ENCODE measurements around the gene TXK.

TXK gene

GRCh38 chr4:48042979-48043461, 91.0 kb downstream of the TXK start:
- Mint-ChIP-seq H3K9me3 (no peaks in the 10 kb centered on the region), H3K36me3 (ENCODE audit: low read depth) (no peaks in the 10 kb centered on the region), H3K27me3 (ENCODE audit: low read depth) (peaks cover 62% of the 10 kb centered on the region), H3K4me1 (ENCODE audit: low read depth) (peaks cover 18% of the 10 kb centered on the region), H3K4me3 (no peak overlapping the region), H3K27ac (no peak overlapping the region)

- peaks cover 10% of the 10 kb centered on the region for H3K4me1 Mint-ChIP-seq (ENCODE audit: low read depth)
- H3K9me3 Mint-ChIP-seq: no peaks in the 10 kb centered on the region
These were observed 92.4 kb downstream of the TXK start for GRCh38 chr4:48041535-48042137.

GRCh38 chr4:48039561-48039960, 94.5 kb downstream of the TXK start:
- H3K4me3 Mint-ChIP-seq: no peak overlapping the region
- H3K4me1 Mint-ChIP-seq (ENCODE audit: low read depth): peaks cover 14% of the 10 kb centered on the region
- H3K27ac Mint-ChIP-seq: no peak overlapping the region
- no peaks in the 10 kb centered on the region for H3K9me3 Mint-ChIP-seq
- peaks cover 32% of the 10 kb centered on the region for H3K27me3 Mint-ChIP-seq (ENCODE audit: low read depth)
- H3K36me3 Mint-ChIP-seq (ENCODE audit: low read depth): no peaks in the 10 kb centered on the region

More at GRCh38 chr4:48041535-48042137, 92.4 kb downstream of the TXK start:
- Mint-ChIP-seq H3K36me3 (ENCODE audit: low read depth) (no peaks in the 10 kb centered on the region), H3K27me3 (ENCODE audit: low read depth) (peaks cover 49% of the 10 kb centered on the region), H3K4me3 (no peak overlapping the region), H3K27ac (no peak overlapping the region)

- Mint-ChIP-seq H3K4me3 (no peak overlapping the region), H3K9me3 (no peaks in the 10 kb centered on the region), H3K27me3 (ENCODE audit: low read depth) (peaks cover 27% of the 10 kb centered on the region), H3K36me3 (ENCODE audit: low read depth) (no peaks in the 10 kb centered on the region), H3K27ac (no peak overlapping the region), H3K4me1 (ENCODE audit: low read depth) (peaks cover 17% of the 10 kb centered on the region)
These were observed 95.4 kb downstream of the TXK start for GRCh38 chr4:48038666-48039065.

GRCh38 chr4:48037117-48037462, 97.0 kb downstream of the TXK start:
- no peaks in the 10 kb centered on the region for H3K9me3 Mint-ChIP-seq
- no peak overlapping the region for H3K4me3 Mint-ChIP-seq
- peaks cover 12% of the 10 kb centered on the region for H3K4me1 Mint-ChIP-seq (ENCODE audit: low read depth)
- peaks cover 13% of the 10 kb centered on the region for H3K27me3 Mint-ChIP-seq (ENCODE audit: low read depth)
- H3K36me3 Mint-ChIP-seq (ENCODE audit: low read depth): no peaks in the 10 kb centered on the region
- no peak overlapping the region for H3K27ac Mint-ChIP-seq

- no peak overlapping the region for H3K4me3 Mint-ChIP-seq
- peaks cover 3% of the 10 kb centered on the region for H3K27me3 Mint-ChIP-seq (ENCODE audit: low read depth)
- H3K9me3 Mint-ChIP-seq: no peaks in the 10 kb centered on the region
- H3K36me3 Mint-ChIP-seq (ENCODE audit: low read depth): no peaks in the 10 kb centered on the region
- H3K4me1 Mint-ChIP-seq (ENCODE audit: low read depth): peaks cover 12% of the 10 kb centered on the region
- no peak overlapping the region for H3K27ac Mint-ChIP-seq
These were observed 98.1 kb downstream of the TXK start for GRCh38 chr4:48035952-48036351.

GRCh38 chr4:48033825-48034413, 100.1 kb downstream of the TXK start:
- no peak overlapping the region for H3K4me3 Mint-ChIP-seq
- H3K9me3 Mint-ChIP-seq: no peaks in the 10 kb centered on the region
- H3K4me1 Mint-ChIP-seq (ENCODE audit: low read depth): peaks cover 12% of the 10 kb centered on the region
- H3K27me3 Mint-ChIP-seq (ENCODE audit: low read depth): peaks cover 3% of the 10 kb centered on the region
- no peak overlapping the region for H3K27ac Mint-ChIP-seq
- H3K36me3 Mint-ChIP-seq (ENCODE audit: low read depth): no peaks in the 10 kb centered on the region

- Mint-ChIP-seq H3K27ac (no peak overlapping the region), H3K36me3 (ENCODE audit: low read depth) (no peaks in the 10 kb centered on the region), H3K27me3 (ENCODE audit: low read depth) (peaks cover 3% of the 10 kb centered on the region), H3K4me3 (no peak overlapping the region), H3K9me3 (no peaks in the 10 kb centered on the region), H3K4me1 (ENCODE audit: low read depth) (peaks cover 15% of the 10 kb centered on the region)
These were observed 100.6 kb downstream of the TXK start for GRCh38 chr4:48033412-48033811.

GRCh38 chr4:48032721-48033120, 101.3 kb downstream of the TXK start:
- no peak overlapping the region for H3K27ac Mint-ChIP-seq
- peaks cover 15% of the 10 kb centered on the region for H3K4me1 Mint-ChIP-seq (ENCODE audit: low read depth)
- no peaks in the 10 kb centered on the region for H3K9me3 Mint-ChIP-seq
- H3K36me3 Mint-ChIP-seq (ENCODE audit: low read depth): no peaks in the 10 kb centered on the region
- peaks cover 3% of the 10 kb centered on the region for H3K27me3 Mint-ChIP-seq (ENCODE audit: low read depth)
- no peak overlapping the region for H3K4me3 Mint-ChIP-seq

- Mint-ChIP-seq H3K4me3 (no peak overlapping the region), H3K4me1 (ENCODE audit: low read depth) (peaks cover 15% of the 10 kb centered on the region), H3K36me3 (ENCODE audit: low read depth) (no peaks in the 10 kb centered on the region), H3K9me3 (no peaks in the 10 kb centered on the region), H3K27me3 (ENCODE audit: low read depth) (peaks cover 3% of the 10 kb centered on the region), H3K27ac (no peak overlapping the region)
These were observed 102.1 kb downstream of the TXK start for GRCh38 chr4:48031802-48032525.

GRCh38 chr4:48030470-48030869, 103.6 kb downstream of the TXK start:
- Mint-ChIP-seq H3K4me3 (no peak overlapping the region), H3K36me3 (ENCODE audit: low read depth) (no peaks in the 10 kb centered on the region), H3K27ac (no peak overlapping the region), H3K4me1 (ENCODE audit: low read depth) (peaks cover 7% of the 10 kb centered on the region), H3K9me3 (no peaks in the 10 kb centered on the region), H3K27me3 (ENCODE audit: low read depth) (peaks cover 3% of the 10 kb centered on the region)

- H3K9me3 Mint-ChIP-seq: no peaks in the 10 kb centered on the region
- peaks cover 4% of the 10 kb centered on the region for H3K4me1 Mint-ChIP-seq (ENCODE audit: low read depth)
- H3K4me3 Mint-ChIP-seq: no peak overlapping the region
- H3K27me3 Mint-ChIP-seq (ENCODE audit: low read depth): peaks cover 1% of the 10 kb centered on the region
- H3K36me3 Mint-ChIP-seq (ENCODE audit: low read depth): no peaks in the 10 kb centered on the region
- H3K27ac Mint-ChIP-seq: no peak overlapping the region
These were observed 105.4 kb downstream of the TXK start for GRCh38 chr4:48028696-48029095.

- no peak overlapping the region for H3K27ac Mint-ChIP-seq
- no peaks in the 10 kb centered on the region for H3K9me3 Mint-ChIP-seq
- peaks cover 3% of the 10 kb centered on the region for H3K4me1 Mint-ChIP-seq (ENCODE audit: low read depth)
- no peak overlapping the region for H3K4me3 Mint-ChIP-seq
- peaks cover 3% of the 10 kb centered on the region for H3K36me3 Mint-ChIP-seq (ENCODE audit: low read depth)
- peaks cover 3% of the 10 kb centered on the region for H3K27me3 Mint-ChIP-seq (ENCODE audit: low read depth)
These were observed 106.4 kb downstream of the TXK start for GRCh38 chr4:48027653-48028052.

- H3K4me1 Mint-ChIP-seq (ENCODE audit: low read depth): peaks cover 3% of the 10 kb centered on the region
These were observed 109.0 kb downstream of the TXK start for GRCh38 chr4:48025005-48025404.

GRCh38 chr4:48024522-48024921, 109.5 kb downstream of the TXK start:
- Mint-ChIP-seq H3K4me3 (no peak overlapping the region), H3K9me3 (no peaks in the 10 kb centered on the region), H3K27me3 (ENCODE audit: low read depth) (peaks cover 12% of the 10 kb centered on the region), H3K4me1 (ENCODE audit: low read depth) (peaks cover 3% of the 10 kb centered on the region), H3K36me3 (ENCODE audit: low read depth) (peaks cover 3% of the 10 kb centered on the region), H3K27ac (no peak overlapping the region)

More at GRCh38 chr4:48025005-48025404, 109.0 kb downstream of the TXK start:
- no peak overlapping the region for H3K27ac Mint-ChIP-seq
- H3K27me3 Mint-ChIP-seq (ENCODE audit: low read depth): peaks cover 10% of the 10 kb centered on the region
- H3K9me3 Mint-ChIP-seq: no peaks in the 10 kb centered on the region
- H3K4me3 Mint-ChIP-seq: no peak overlapping the region
- peaks cover 3% of the 10 kb centered on the region for H3K36me3 Mint-ChIP-seq (ENCODE audit: low read depth)

Data from T-helper 1 cell treated with Interleukin-12 subunit alpha and Interleukin-12 subunit beta and Interleukin-4 antibody, amounts not matched to agents 30 μg/mL and 1 μg/mL, for 36 hours (primary cell).